RKO (cell line): ENCODE results near the gene PLXDC1.

Experiments used
- DNase-seq: peaks from one replicate; pipeline ENCODE4 v3.0.0-alpha.2; 2016; ENCODE audit warnings: low spot score

Gene PLXDC1

DNA sequence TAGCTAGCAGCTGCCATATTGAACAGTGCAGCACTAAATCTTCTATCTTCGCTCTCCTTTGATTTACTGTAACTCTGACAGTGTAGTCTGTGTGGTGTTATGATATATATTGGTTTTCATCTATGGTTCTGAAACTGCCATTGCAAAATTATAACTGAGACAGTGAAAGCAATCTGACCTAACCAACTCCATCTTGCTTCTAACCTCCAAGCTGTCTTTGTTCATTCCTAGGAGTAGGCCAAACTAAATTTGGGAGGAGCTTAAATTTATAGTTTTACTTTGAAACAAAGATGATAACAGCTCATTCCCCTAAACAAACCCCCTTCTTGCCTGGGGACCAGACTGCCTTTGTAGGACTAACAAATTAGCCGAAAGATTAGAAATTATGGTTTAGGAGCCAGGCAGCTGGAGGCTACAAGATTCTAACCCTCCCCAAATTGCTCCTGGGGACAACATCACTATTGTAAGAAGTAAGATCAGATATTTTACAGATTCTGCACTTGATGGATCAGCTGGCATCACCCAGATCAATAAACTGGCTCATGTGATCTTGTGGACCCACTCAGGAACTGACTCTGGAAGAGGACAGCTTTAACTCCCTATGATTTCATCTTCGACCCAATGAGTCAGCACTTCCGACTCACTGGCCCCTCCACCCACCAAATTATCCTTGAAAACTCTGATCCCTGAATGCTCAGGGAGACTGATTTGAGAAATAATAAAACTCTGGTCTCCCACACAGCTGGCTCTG, 137.2 kb downstream of the PLXDC1 start:
- peak; percentile 36 for DNase-seq
